ENCODE results near the gene CHN1.

- TF ChIP-seq CTCF (IDR thresholded peaks at IDR 0.05) = no peak
- no peak for TF ChIP-seq POLR2A (IDR thresholded peaks at IDR 0.05)
Measured at GRCh38 chr2:174750923-174751441, 254.2 kb downstream of the CHN1 start.
